ENCODE data around the gene CHST11.
"Not testable (repeated sequence)": the region's sequence is repeated elsewhere in the genome, so short reads cannot be mapped to it uniquely, and the experiment has no call there.

CHST11 gene

GRCh38 chr12:104790296-104791125 lies 333.8 kb downstream of the CHST11 start:
- no peak for DNase-seq

DNA sequence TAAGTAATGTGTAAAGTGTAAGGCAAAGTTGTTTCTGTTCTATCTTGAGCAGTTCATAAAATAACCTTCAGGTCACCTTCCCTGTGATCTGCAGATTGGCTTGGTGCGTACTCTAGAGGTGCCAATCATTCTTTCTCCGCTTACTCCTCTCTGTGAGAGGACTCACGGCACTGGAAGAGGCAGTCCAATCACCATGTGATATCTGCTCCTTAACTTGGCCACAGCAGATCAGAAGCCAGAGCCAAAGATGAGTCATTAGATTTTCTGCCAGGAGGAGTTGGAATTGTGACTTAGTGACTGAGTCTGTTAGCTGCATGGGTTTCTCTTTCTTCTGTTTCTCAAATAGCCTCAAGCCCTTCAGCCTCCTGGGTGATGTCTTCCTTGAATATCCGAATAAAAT lies 335.8 kb downstream of the CHST11 start:
- no peak for DNase-seq

DNA sequence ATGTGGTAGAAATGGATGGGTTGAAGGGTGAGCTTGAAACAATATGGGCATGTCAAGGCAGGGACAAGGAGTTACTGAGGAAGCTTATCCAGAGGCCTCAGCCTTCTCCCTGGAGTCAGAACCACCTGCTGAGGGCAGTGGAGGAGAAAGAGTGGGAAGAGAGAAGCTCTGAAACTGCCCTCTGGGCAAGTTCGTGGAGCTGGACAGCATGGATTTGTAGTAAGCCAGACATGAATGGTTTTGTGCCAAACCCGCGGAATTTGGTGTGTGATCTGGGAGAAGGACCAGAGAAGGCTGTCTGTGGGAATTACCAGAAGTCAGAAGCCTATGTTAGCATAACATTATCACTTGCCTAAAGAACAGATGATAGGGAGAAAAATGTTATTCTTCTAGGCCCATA lies 336.5 kb downstream of the CHST11 start:
- no peak for DNase-seq

GRCh38 chr12:104793968-104794367 lies 337.2 kb downstream of the CHST11 start:
- no peak for DNase-seq

GRCh38 chr12:104796475-104796862 lies 339.7 kb downstream of the CHST11 start:
- no peak for DNase-seq

DNA sequence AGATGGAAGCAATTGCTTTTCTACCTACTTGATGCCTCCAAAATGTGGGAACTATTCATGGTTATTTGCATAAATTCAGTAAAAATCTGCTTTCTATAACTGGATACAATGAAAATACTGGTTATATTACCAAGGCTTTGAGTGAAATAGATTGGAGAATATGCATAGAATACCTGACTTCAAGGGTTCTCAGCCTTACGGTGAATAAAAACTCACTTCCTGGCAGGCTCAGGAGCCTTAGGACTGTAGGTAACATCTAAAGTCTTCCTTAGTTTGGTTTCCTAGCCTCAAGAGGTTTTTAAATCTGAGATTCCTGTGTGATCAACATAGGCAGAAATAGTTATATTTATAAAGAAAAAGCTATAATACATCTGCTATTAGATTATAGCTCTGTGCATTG lies 342.7 kb downstream of the CHST11 start:
- DNase-seq: no peak

DNA sequence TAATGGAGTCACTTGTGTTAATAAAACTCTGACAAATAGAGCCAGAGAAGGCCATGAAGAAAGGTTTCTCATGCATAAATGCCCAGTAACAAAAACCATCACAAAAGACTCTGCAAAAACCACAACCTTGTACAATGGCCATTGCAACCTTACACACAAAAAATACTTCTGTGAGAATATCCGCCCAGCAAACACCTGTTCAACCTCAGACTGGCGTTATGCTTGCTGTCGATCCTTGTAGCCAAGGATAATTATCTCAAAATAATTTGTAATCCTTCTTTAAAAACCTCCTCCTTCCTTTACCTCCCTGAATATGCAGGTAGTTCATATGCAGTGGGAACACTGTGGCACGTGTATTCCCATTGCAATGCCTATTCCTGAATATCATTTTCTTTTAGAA lies 344.3 kb downstream of the CHST11 start:
- no peak for DNase-seq

DNA sequence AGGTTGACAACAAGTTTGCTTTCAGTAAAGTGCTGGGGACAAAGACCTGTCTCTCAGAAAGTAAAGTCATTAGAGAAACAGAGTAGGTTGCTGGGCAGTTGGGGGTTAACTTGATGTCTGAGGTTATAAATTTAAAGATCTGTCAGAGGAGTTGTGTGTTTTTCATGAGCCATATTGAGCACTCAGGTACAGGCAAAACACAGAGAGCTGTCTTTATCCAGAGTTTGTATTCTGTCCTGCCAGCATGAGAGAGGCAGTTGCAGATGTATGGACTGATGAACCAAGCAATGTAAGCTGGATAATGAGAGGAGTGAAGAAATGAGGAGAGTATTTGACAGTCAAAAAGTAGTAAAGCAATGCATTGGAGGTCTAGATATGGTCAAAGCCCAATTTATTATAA lies 344.7 kb downstream of the CHST11 start:
- no peak for DNase-seq

- DNase-seq: no peak
Observed at GRCh38 chr12:104802208-104802607, 345.5 kb downstream of the CHST11 start.

- DNase-seq: no peak
Observed at GRCh38 chr12:104805186-104805585, 348.4 kb downstream of the CHST11 start.

DNA sequence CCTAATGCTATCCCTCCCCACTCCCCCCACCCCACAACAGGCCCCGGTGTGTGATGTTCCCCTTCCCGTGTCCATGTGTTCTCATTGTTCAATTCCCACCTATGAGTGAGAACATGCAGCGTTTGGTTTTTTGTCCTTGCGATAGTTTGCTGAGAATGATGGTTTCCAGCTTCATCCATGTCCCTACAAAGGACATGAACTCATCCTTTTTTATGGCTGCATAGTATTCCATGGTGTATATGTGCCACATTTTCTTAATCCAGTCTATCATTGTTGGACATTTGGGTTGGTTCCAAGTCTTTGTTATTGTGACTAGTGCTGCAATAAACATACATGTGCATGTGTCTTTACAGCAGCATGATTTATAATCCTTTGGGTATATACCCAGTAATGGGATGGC lies 349.4 kb downstream of the CHST11 start:
- not testable (repeated sequence) for DNase-seq

DNA sequence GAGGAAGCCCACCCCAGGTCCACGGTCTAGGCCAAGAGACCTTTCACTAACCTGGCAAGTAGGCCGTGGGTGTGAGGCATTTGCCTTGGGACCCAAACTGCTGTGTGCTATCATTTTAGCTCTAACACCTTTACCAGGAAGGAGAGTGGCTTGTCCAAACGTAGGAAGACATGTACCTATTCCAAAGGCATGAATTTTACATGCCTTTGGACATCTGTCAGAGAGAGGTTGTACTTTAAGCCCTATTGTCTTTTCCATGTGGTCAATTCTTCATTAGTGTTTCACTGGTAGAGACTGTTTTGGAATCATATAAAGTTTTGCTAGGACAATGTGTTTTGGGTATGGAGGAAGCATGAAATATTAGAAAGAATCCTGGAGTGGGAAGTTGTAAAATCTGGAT lies 352.5 kb downstream of the CHST11 start:
- DNase-seq: no peak

GRCh38 chr12:104809706-104810385 lies 353.1 kb downstream of the CHST11 start:
- DNase-seq: no peak
